BLaER1 treated with 17β-estradiol and CSF1 and Interleukin-3, amounts not matched to agents 10 nM and 100 nM (cell line): ENCODE data around the gene ATRNL1.
A peak's percentile ranks its signal among the peaks of the same experiment; 100 is the strongest.

Experiments used
- H3K27ac ChIP-seq, 11 experiments: shearing (Covaris generic); formaldehyde crosslinking; 2 replicates each; pipeline ENCODE4 v1.8.1; 2022
- H3K27me3 ChIP-seq, 11 experiments: shearing (Covaris generic); formaldehyde crosslinking; 2 replicates each; pipeline ENCODE4 v1.8.1; 2022
- H3K36me3 ChIP-seq, 11 experiments: shearing (Covaris generic); formaldehyde crosslinking; 2 replicates each; pipeline ENCODE4 v1.8.1; 2022
- H3K4me1 ChIP-seq, 10 experiments: shearing (Covaris generic); formaldehyde crosslinking; 2 replicates each; pipeline ENCODE4 v1.8.1; 2022
- H3K4me2 ChIP-seq, 11 experiments: shearing (Covaris generic); formaldehyde crosslinking; 2 replicates each; pipeline ENCODE4 v1.8.1; 2022
- H3K4me3 ChIP-seq, 10 experiments: shearing (Covaris generic); formaldehyde crosslinking; 2 replicates each; pipeline ENCODE4 v1.8.1; 2022
- H3K9ac ChIP-seq, 11 experiments: shearing (Covaris generic); formaldehyde crosslinking; 2 replicates each; pipeline ENCODE4 v1.8.1; 2022
- H3K9me3 ChIP-seq, 11 experiments: shearing (Covaris generic); formaldehyde crosslinking; replicated peaks in 1 of 11; 2 replicates each; pipeline ENCODE4 v1.8.1; 2022
- H4K20me1 ChIP-seq, 11 experiments: shearing (Covaris generic); formaldehyde crosslinking; 2 replicates each; pipeline ENCODE4 v1.8.1; 2022
- Cebpa-rat ChIP-seq, 11 experiments: shearing (Covaris generic); IDR thresholded peaks; 2 replicates each; pipeline ENCODE4 v1.8.1; 2022

Gene ATRNL1

DNA sequence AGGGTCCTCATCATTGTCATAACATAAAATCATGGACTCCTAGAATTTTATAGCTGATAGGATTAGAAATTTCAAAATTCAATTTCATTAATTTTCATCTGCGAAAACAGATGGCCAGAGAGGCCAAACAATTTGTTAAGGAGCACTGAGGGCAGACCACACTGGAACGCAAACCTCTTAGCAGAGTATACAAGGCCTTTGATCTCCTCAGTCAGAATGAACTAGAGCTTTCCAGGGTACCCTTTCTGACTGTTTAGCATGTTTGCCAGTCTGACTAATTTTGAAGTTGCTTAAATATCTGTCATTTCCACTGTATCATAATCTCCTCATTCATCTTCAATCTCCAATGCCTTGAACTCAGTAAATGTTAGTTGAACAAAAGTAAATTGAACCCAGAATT is 41.9 kb upstream of the ATRNL1 start:
- H3K4me1 ChIP-seq, result 0 out of 20 replicates have a peak, but pooled peaks cover 0 to 4% (median 0%) of the 10 kb centered on the region in 10 experiments
- H3K36me3 ChIP-seq, result no peaks in the 10 kb centered on the region
- H3K9me3 ChIP-seq, result no peaks in the 10 kb centered on the region
- H3K4me2 ChIP-seq, result no peak overlapping the region
- no peak overlapping the region for H3K9ac ChIP-seq
- H3K27me3 ChIP-seq, result no peaks in the 10 kb centered on the region
- H3K4me3 ChIP-seq, result no peak overlapping the region
- H3K27ac ChIP-seq, result no peak overlapping the region
- no peaks in the 10 kb centered on the region for H4K20me1 ChIP-seq
- no peak for TF ChIP-seq Cebpa-rat (IDR thresholded peaks at IDR 0.05)

DNA sequence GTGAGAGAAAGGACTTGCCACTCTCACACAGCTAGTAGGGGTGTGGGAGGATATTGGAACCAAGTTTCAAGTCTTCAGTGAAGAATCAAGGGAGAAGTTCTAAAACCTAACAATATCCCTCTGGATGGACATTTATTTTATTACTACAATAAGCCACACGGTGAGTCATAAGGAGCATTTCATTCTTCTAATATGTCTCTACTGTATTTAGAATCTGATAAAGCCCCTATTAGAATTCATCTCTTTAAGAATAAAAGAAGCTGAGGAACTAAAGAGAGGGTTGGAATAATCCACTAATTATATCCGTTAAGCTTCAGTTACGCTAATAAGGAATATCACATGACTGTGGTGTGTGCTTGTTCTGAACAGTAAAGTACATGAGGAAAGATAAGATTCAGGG is 40.9 kb upstream of the ATRNL1 start:
- H3K27me3 ChIP-seq, result no peaks in the 10 kb centered on the region
- H3K9me3 ChIP-seq, result no peaks in the 10 kb centered on the region
- H4K20me1 ChIP-seq, result no peaks in the 10 kb centered on the region
- H3K36me3 ChIP-seq, result no peaks in the 10 kb centered on the region
- H3K27ac ChIP-seq, result no peak overlapping the region
- no peak overlapping the region for H3K4me3 ChIP-seq
- 0 out of 20 replicates have a peak, but pooled peaks cover 0 to 4% (median 0%) of the 10 kb centered on the region in 10 experiments for H3K4me1 ChIP-seq
- H3K4me2 ChIP-seq, result no peak overlapping the region
- no peak overlapping the region for H3K9ac ChIP-seq
- TF ChIP-seq Cebpa-rat (IDR thresholded peaks at IDR 0.05), result no peak

DNA sequence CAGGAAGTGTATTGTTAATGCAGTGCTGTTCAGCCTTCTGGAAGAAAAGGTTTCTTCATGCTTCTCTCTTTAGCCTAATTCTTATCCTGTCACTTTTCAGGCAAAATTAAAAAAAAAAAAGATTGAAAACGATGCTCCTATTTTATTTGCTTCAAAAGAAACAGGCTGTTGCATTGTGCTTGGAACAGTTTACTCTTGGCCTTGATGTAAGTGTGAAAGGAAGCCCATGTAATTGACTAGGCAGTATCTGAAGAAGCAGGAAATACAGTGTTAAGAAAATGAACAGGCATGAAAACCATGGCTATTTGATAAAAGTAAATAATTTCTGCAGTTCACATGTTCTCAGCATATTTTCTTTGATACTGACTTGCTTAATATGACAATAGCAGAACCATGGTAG is 40.4 kb upstream of the ATRNL1 start:
- no peak overlapping the region for H3K27ac ChIP-seq
- no peaks in the 10 kb centered on the region for H3K9me3 ChIP-seq
- H3K4me3 ChIP-seq, result no peak overlapping the region
- no peak overlapping the region for H3K4me2 ChIP-seq
- H3K27me3 ChIP-seq, result no peaks in the 10 kb centered on the region
- H4K20me1 ChIP-seq, result no peaks in the 10 kb centered on the region
- H3K4me1 ChIP-seq, result 0 out of 20 replicates have a peak, but pooled peaks cover 0 to 4% (median 0%) of the 10 kb centered on the region in 10 experiments
- no peak for TF ChIP-seq Cebpa-rat (IDR thresholded peaks at IDR 0.05)
- H3K36me3 ChIP-seq, result no peaks in the 10 kb centered on the region
- no peak overlapping the region for H3K9ac ChIP-seq

DNA sequence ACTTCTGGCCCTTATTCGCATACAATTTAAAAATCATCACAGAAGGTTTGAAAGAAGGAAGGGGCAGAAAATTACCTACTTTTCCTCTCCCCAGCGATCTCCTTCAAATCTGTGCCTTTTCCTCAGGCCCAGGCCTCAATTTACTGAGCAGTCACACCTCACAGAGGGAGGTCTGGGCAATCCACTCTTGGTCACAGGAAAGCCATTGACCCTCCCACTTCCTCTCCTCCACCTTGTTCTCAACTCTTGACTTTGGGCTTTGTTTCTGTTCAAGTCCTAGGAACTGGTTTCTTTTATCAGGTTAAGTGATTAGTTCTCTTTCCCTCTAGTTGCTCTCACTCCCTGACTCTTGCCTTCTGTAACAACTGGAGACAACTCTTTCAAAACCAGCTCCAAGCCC is 37.0 kb upstream of the ATRNL1 start:
- Histone ChIP-seq H3K9me3 (no peaks in the 10 kb centered on the region), H3K27me3 (no peaks in the 10 kb centered on the region), H3K27ac (no peak overlapping the region), H4K20me1 (no peaks in the 10 kb centered on the region), H3K4me2 (no peak overlapping the region), H3K36me3 (no peaks in the 10 kb centered on the region), H3K4me1 (0 out of 20 replicates have a peak, but pooled peaks cover 0 to 5% (median 0%) of the 10 kb centered on the region in 10 experiments), H3K4me3 (no peak overlapping the region), H3K9ac (no peak overlapping the region)
- TF ChIP-seq Cebpa-rat (IDR thresholded peaks at IDR 0.05), result no peak

DNA sequence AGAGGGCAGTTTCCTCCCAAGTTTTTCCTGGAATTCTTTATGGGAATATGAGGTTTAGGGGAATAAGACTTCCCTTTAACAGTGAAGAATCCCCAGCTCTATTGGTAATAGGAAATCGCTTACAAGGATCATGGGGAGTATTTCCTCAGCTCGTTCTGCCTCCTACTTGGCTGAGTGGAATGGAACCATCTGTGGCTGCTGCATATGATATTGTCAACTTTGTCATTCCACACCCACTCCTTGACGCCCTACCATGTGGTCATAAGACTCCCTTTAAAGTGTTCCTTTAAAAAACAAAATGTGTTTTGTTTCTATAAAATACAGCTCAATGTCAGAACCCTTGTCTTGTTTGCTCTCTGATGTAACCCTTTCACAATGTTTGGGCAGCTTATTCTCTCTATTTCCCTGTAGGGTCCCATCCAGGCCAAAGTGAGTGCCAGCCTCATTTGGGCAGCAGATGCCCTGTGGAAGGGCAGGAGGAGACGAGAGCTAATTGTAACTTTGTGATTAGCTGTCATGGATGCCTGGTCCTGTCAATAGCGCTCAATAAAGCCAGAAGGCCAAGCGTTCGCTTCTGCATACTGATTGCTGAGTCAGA is 33.8 kb upstream of the ATRNL1 start:
- Histone ChIP-seq H3K4me1 (peaks cover 7 to 20% (median 10%) of the 10 kb centered on the region in 10 experiments; a peak in 18 of 20 replicates), H3K4me2 (no peak overlapping the region), H3K9me3 (no peaks in the 10 kb centered on the region), H3K9ac (no peak overlapping the region), H4K20me1 (no peaks in the 10 kb centered on the region), H3K27me3 (no peaks in the 10 kb centered on the region), H3K4me3 (no peak overlapping the region), H3K27ac (no peak overlapping the region), H3K36me3 (no peaks in the 10 kb centered on the region)
- no peak for TF ChIP-seq Cebpa-rat (IDR thresholded peaks at IDR 0.05)

DNA sequence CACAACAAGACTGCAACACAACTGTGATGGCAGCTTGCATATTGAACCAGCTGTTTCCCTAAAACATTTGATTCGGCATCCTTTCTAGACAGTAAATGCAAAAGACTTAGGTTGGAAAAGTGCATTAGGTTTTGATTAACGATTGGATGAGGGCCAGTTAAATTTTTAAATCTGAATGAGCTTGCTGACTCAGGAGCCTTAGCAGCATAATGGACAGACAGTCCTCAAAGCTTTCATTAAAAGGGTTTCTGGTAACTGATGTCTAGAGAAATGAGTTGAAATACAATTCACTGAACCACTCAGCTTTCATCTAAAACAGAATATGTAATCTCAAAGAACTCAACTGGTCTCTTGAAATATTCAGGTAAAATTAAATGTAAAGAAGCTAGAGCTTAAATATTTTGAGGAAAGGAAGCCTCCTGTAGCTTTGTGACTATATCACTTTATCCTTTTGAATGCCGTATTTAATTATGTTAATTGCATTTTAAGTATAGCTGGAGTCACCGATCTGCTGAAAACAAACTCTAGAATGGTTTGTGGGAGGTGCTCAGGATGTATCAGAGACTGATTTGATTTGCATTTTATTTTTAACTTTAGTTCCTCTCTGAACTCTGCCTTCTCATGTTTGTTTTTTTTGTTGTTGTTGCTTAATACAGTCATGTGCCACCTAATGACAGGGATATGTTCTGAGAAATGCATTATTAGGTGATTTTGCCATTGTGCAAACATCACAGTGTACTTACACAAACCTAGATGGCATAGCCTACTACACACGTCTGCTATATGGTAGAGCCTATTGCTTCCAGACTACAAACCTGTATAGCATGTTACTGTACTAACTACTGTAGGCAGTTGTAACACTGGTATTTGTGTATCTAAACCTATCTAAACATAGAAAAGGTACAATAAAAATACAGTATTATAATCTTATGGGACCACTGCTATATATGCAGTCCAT is 29.2 kb upstream of the ATRNL1 start:
- peak overlapping the region in 3 of 11 experiments; percentile 15 to 42 (median 30); a peak in 5 of 22 replicates for H3K27ac ChIP-seq
- no peak overlapping the region for H3K9ac ChIP-seq
- no peaks in the 10 kb centered on the region for H3K36me3 ChIP-seq
- no peaks in the 10 kb centered on the region for H3K9me3 ChIP-seq
- no peak for TF ChIP-seq Cebpa-rat (IDR thresholded peaks at IDR 0.05)
- H4K20me1 ChIP-seq, result no peaks in the 10 kb centered on the region
- peak overlapping the region in 10 of 11 experiments; percentile 3 to 83 (median 32); a peak in 14 of 22 replicates for H3K4me2 ChIP-seq
- H3K4me1 ChIP-seq, result peaks cover 9 to 25% (median 10%) of the 10 kb centered on the region in 10 experiments; a peak in 18 of 20 replicates
- no peaks in the 10 kb centered on the region for H3K27me3 ChIP-seq
- no peak overlapping the region for H3K4me3 ChIP-seq

DNA sequence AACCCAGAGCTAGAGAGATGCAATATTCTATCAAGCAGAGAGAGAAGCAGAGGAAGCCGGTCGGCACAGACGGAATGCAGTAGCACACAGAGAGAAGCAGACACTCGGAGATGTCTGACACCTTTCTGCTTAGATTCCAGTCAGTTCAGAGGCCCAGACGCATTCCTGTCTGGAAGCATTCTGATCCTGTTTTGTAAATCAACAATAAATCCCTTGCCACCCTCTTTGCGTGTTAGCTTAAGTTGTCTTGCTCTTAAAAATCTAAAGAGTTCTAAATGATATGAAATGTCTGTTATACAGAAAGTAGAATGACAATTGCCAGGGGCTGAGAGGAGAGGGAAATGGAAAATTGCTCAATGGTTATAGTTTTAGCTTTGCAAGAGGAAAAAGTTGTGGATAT is 27.4 kb upstream of the ATRNL1 start:
- H3K27me3 ChIP-seq, result no peaks in the 10 kb centered on the region
- no peaks in the 10 kb centered on the region for H3K9me3 ChIP-seq
- H3K4me1 ChIP-seq, result peaks cover 9 to 22% (median 10%) of the 10 kb centered on the region in 10 experiments; a peak in 18 of 20 replicates
- no peak overlapping the region for H3K27ac ChIP-seq
- no peak for TF ChIP-seq Cebpa-rat (IDR thresholded peaks at IDR 0.05)
- H3K4me2 ChIP-seq, result no peak overlapping the region
- H3K36me3 ChIP-seq, result no peaks in the 10 kb centered on the region
- H4K20me1 ChIP-seq, result no peaks in the 10 kb centered on the region
- no peak overlapping the region for H3K4me3 ChIP-seq
- H3K9ac ChIP-seq, result no peak overlapping the region

DNA sequence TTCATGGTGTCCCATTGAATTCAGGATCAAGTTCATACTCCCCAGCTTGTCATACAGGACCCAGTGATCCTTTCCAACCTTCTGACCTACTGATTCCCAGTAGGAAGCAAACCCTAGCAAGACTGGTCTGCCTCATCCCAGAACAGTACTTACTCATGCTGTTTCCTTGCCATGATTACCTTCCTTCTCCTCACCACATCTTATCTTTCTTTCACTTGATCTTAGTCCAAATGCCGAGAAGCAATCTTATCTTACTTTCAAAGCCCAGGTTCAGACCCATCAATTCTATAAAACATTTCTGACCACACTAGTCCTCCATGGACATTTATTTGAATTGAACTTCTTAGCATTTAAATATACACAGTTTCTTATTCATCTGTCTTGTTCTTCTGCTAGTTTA is 26.6 kb upstream of the ATRNL1 start:
- Histone ChIP-seq H3K36me3 (no peaks in the 10 kb centered on the region), H3K4me1 (peaks cover 9 to 22% (median 10%) of the 10 kb centered on the region in 10 experiments; a peak in 18 of 20 replicates), H3K27me3 (no peaks in the 10 kb centered on the region), H4K20me1 (no peaks in the 10 kb centered on the region), H3K27ac (no peak overlapping the region), H3K4me2 (no peak overlapping the region), H3K9ac (no peak overlapping the region), H3K4me3 (no peak overlapping the region), H3K9me3 (no peaks in the 10 kb centered on the region)
- no peak for TF ChIP-seq Cebpa-rat (IDR thresholded peaks at IDR 0.05)

DNA sequence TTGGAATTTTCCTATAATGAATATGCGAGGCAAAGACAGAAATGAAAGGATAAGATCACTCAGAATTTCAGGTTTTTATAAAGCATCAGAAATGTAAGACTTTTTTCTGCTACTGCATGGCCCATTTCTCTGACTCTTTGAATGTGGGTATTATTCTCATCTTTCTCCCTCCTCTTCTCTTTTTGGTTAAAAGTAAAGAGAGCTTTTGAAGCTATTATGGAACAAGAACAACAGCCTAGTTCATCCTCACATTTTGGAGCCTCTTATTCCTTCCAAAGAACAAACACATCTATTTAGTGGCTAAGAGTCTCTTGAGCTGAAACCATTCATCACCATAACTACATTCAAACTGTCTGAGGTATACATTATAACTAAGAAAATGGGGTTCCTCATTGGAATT is 19.4 kb upstream of the ATRNL1 start:
- no peak overlapping the region for H3K4me2 ChIP-seq
- H3K27me3 ChIP-seq, result no peaks in the 10 kb centered on the region
- peaks cover 2 to 13% (median 9%) of the 10 kb centered on the region in 11 experiments; a peak in 19 of 22 replicates for H3K9me3 ChIP-seq
- no peak for TF ChIP-seq Cebpa-rat (IDR thresholded peaks at IDR 0.05)
- H4K20me1 ChIP-seq, result no peaks in the 10 kb centered on the region
- H3K36me3 ChIP-seq, result no peaks in the 10 kb centered on the region
- H3K9ac ChIP-seq, result no peak overlapping the region
- H3K4me3 ChIP-seq, result no peak overlapping the region
- H3K27ac ChIP-seq, result no peak overlapping the region
- no peaks in the 10 kb centered on the region for H3K4me1 ChIP-seq
